Activated CD4-positive, alpha-beta T cell treated with anti-CD3 and anti-CD28 coated beads, Interleukin-2, amount 50 U/mL, for 48 hours (primary cell): ENCODE data around the gene NEUROG1.
"Not testable (repeated sequence)": the region's sequence is repeated elsewhere in the genome, so short reads cannot be mapped to it uniquely, and the experiment has no call there.

Experiments
- DNase-seq, 2 experiments: peaks; one replicate each; pipeline ENCODE4 v3.0.0-alpha.2; 2020

Gene NEUROG1

GRCh38 chr5:135534609-135535419, 950 bp downstream of the NEUROG1 start:
- no peak for DNase-seq

- DNase-seq, result no peak
These were observed 2.0 kb downstream of the NEUROG1 start for GRCh38 chr5:135533794-135534193.

GRCh38 chr5:135533334-135533733, 2.4 kb downstream of the NEUROG1 start:
- no peak for DNase-seq

- not testable (repeated sequence) for DNase-seq
These were observed 6.2 kb downstream of the NEUROG1 start for GRCh38 chr5:135529576-135529975.

- DNase-seq, result no peak
These were observed 8.8 kb downstream of the NEUROG1 start for GRCh38 chr5:135526924-135527323.

- no peak for DNase-seq
These were observed 13.8 kb downstream of the NEUROG1 start for GRCh38 chr5:135521964-135522363.

- no peak for DNase-seq
These were observed 18.1 kb downstream of the NEUROG1 start for GRCh38 chr5:135517631-135518030.

- no peak for DNase-seq
These were observed 21.6 kb downstream of the NEUROG1 start for GRCh38 chr5:135514116-135514515.

GRCh38 chr5:135511761-135512575, 23.8 kb downstream of the NEUROG1 start:
- DNase-seq, result no peak

GRCh38 chr5:135509995-135510394, 25.8 kb downstream of the NEUROG1 start:
- no peak for DNase-seq

- DNase-seq, result no peak
These were observed 27.2 kb downstream of the NEUROG1 start for GRCh38 chr5:135508496-135509005.

- DNase-seq, result no peak
These were observed 29.8 kb downstream of the NEUROG1 start for GRCh38 chr5:135505973-135506372.

GRCh38 chr5:135504376-135504775, 31.4 kb downstream of the NEUROG1 start:
- no peak for DNase-seq

GRCh38 chr5:135503871-135504270, 31.9 kb downstream of the NEUROG1 start:
- no peak for DNase-seq

- DNase-seq, result no peak
These were observed 32.8 kb downstream of the NEUROG1 start for GRCh38 chr5:135502836-135503520.

- no peak for DNase-seq
These were observed 33.8 kb downstream of the NEUROG1 start for GRCh38 chr5:135501965-135502364.

- DNase-seq, result no peak
These were observed 37.1 kb downstream of the NEUROG1 start for GRCh38 chr5:135498637-135498995.

- no peak for DNase-seq
These were observed 37.7 kb downstream of the NEUROG1 start for GRCh38 chr5:135497971-135498636.

GRCh38 chr5:135495531-135495930, 40.2 kb downstream of the NEUROG1 start:
- not testable (repeated sequence) for DNase-seq

- no peak for DNase-seq
These were observed 41.6 kb downstream of the NEUROG1 start for GRCh38 chr5:135494196-135494595.

GRCh38 chr5:135493406-135494180, 42.2 kb downstream of the NEUROG1 start:
- no peak for DNase-seq

GRCh38 chr5:135492319-135492626, 43.5 kb downstream of the NEUROG1 start:
- no peak for DNase-seq
